B cell (primary cell): Measurements from ENCODE around the gene PLEKHN1. TPM values are rescaled to one million over a fixed set of nuclear protein-coding genes. Genes with fewer than 3 reads are reported as not detected.

Experiments used
- ATAC-seq: fragments of 200-7000 bp; cut with Tn5 transposase; one replicate; pipeline ENCODE4 v1.10.0; 2021; ENCODE audit warnings: low read depth, mild to moderate bottlenecking, moderate number of reproducible peaks, moderate library complexity
- CTCF ChIA-PET: fragments of 350-600 bp; sonication (Branson Sonifier 250); formaldehyde crosslinking; loops from one replicate; lab custom pipeline; 2021; ENCODE audit warnings: antibody characterized with exemption, inconsistent platforms; lab: Charles Lee
- POLR2A ChIA-PET: fragments of 350-600 bp; sonication (Branson Sonifier 250); formaldehyde crosslinking; loops from one replicate; lab custom pipeline; 2021; ENCODE audit warnings: antibody characterized with exemption; lab: Charles Lee
- DNase-seq: peaks from one replicate; pipeline ENCODE4 v3.0.0; 2013
- H2AFZ ChIP-seq: 2 replicates; pipeline ENCODE4 v1.6.1; 2012; ENCODE audit warnings: mild to moderate bottlenecking, low read depth, low read length; ENCODE audit not compliant: insufficient read depth, poor library complexity, severe bottlenecking
- H3K27ac ChIP-seq, 2 donors: 1 replicate in 1 of 2; 2 replicates in 1 of 2; pipeline ENCODE4 v1.5.1; 2012 to 2013; ENCODE audit warnings: low read length in 2 of 2, mild to moderate bottlenecking in 2 of 2, moderate library complexity in 1 of 2
- H3K27me3 ChIP-seq, 4 experiments: fragments of 200-600 bp in 1 of 4; sonication (generic) in 1 of 4; replicated peaks in 1 of 4; 1 replicate in 2 of 4; 2 replicates in 2 of 4; pipeline versions ENCODE4 v1.6.1 to v1.7.0; 2013 to 2016; ENCODE audit warnings: low read length in 3 of 4, mild to moderate bottlenecking in 2 of 4, mixed read lengths in 1 of 4, moderate library complexity in 1 of 4; ENCODE audit not compliant: insufficient read depth in 4 of 4, control insufficient read depth in 3 of 4; ENCODE audit errors: control extremely low read depth in 1 of 4
- H3K36me3 ChIP-seq, 2 experiments: replicated peaks in 1 of 2; 1 replicate in 1 of 2; 2 replicates in 1 of 2; pipeline versions ENCODE4 v1.6.1 to v1.7.1; 2013; ENCODE audit warnings: low read length in 1 of 2; ENCODE audit not compliant: insufficient read depth in 2 of 2, control insufficient read depth in 1 of 2; ENCODE audit errors: control extremely low read depth in 1 of 2, extremely low read depth in 1 of 2
- H3K4me1 ChIP-seq, 2 donors: fragments of 200-600 bp in 1 of 2; sonication (generic) in 1 of 2; 1 replicate in 1 of 2; 2 replicates in 1 of 2; pipeline versions ENCODE4 v1.5.1 to v1.6.1; 2013 to 2017; ENCODE audit warnings: low read length in 2 of 2; ENCODE audit not compliant: control insufficient read depth in 2 of 2, insufficient read depth in 2 of 2
- H3K4me2 ChIP-seq: replicated peaks from 2 replicates; pipeline ENCODE3; 2012; ENCODE audit warnings: mild to moderate bottlenecking, low read depth, low read length; ENCODE audit not compliant: poor library complexity, severe bottlenecking
- H3K4me3 ChIP-seq, 5 experiments: fragments of 200-600 bp in 1 of 5; sonication (generic) in 1 of 5; 1 replicate in 3 of 5; 2 replicates in 2 of 5; pipeline versions ENCODE4 v1.5.1 to v1.7.0; 2011 to 2016; ENCODE audit warnings: low read length in 4 of 5, mild to moderate bottlenecking in 4 of 5, low read depth in 2 of 5, control low read depth in 1 of 5, moderate library complexity in 1 of 5; ENCODE audit not compliant: insufficient read depth in 1 of 5; ENCODE audit errors: control extremely low read depth in 1 of 5, extremely low read depth in 1 of 5
- H3K79me2 ChIP-seq: fragments of 200-600 bp; sonication (generic); one replicate; pipeline ENCODE4 v1.6.0; 2016; ENCODE audit warnings: low read length; ENCODE audit not compliant: control insufficient read depth, insufficient read depth
- H3K9ac ChIP-seq: fragments of 200-600 bp; sonication (generic); 2 replicates; pipeline ENCODE4 v1.6.1; 2017; ENCODE audit warnings: mild to moderate bottlenecking, low read length, moderate library complexity
- H3K9me3 ChIP-seq, 3 donors: one replicate each; pipeline versions ENCODE4 v1.6.1 to v1.7.1; 2013; ENCODE audit warnings: low read length in 2 of 3; ENCODE audit not compliant: control insufficient read depth in 2 of 3, insufficient read depth in 1 of 3; ENCODE audit errors: control extremely low read depth in 1 of 3
- H4K20me1 ChIP-seq: 2 replicates; pipeline ENCODE4 v1.6.0; 2012; ENCODE audit warnings: mild to moderate bottlenecking, low read length; ENCODE audit not compliant: insufficient read depth, control insufficient read depth, poor library complexity, severe bottlenecking
- H3K27ac Mint-ChIP-seq: one replicate; pipeline ENCODE4 v1.8.0; 2021; ENCODE audit warnings: mixed read lengths
- H3K27me3 Mint-ChIP-seq: one replicate; pipeline ENCODE4 v1.8.0; 2021; ENCODE audit warnings: mixed read lengths
- H3K4me1 Mint-ChIP-seq: one replicate; pipeline ENCODE4 v1.8.0; 2021; ENCODE audit warnings: mixed read lengths
- H3K4me3 Mint-ChIP-seq: one replicate; pipeline ENCODE4 v1.8.0; 2021; ENCODE audit warnings: mixed read lengths
- H3K9me3 Mint-ChIP-seq: one replicate; pipeline ENCODE4 v1.8.0; 2022; ENCODE audit warnings: mixed read lengths; ENCODE audit not compliant: insufficient read depth
- EZH2 ChIP-seq: IDR thresholded peaks from 2 replicates; pipeline ENCODE4 v1.6.1; 2012; ENCODE audit warnings: borderline replicate concordance, low read depth, mild to moderate bottlenecking, moderate library complexity, low read length; ENCODE audit not compliant: insufficient read depth, poor library complexity, severe bottlenecking
- WGBS: methylation state at CpG from one replicate; pipeline ENCODE4 v1.1.5; 2013; ENCODE audit warnings: missing lambda C conversion rate; ENCODE audit not compliant: insufficient coverage; 5-methylcytosine and 5-hydroxymethylcytosine counted together
- intact Hi-C: fragments of 100-400 bp; cut with micrococcal nuclease; formaldehyde crosslinking; loops from one replicate; pipeline ENCODE4 v1.10.0; 2022
- polyA plus RNA-seq: library from polyadenylated mRNA; depleted of rRNA; stranded (reverse); fragments of >200 nt; gene quantifications from 2 replicates; pipeline ENCODE4 v1.2.3, GENCODE V29; 2012
- total RNA-seq, 2 donors: library from RNA; stranded (reverse); fragments of 120-200 nt in 1 of 2; gene quantifications; 1 replicate in 1 of 2; 2 replicates in 1 of 2; pipeline versions ENCODE4 v1.2.3 to v1.2.4, GENCODE V29; 2013 to 2022
- TF ChIP-seq, protein P1 (sequence below): fragments of 200-600 bp; IDR thresholded peaks from one replicate; pipeline ENCODE4 v1.8.0; 2022; ENCODE audit warnings: antibody characterized with exemption, mild to moderate bottlenecking

The PLEKHN1 gene
- total and polyA plus RNA-seq, 2 donors (not counting 1 experiment from before 2014, with no cell fraction given) = 0.36 to 1.1 TPM

- H3K9me3 Mint-ChIP-seq = no peaks in the 10 kb centered on the region
- ChIA-PET CTCF (interaction anchor here (0.6 to 3.8 kb wide), 23 partner anchors 10 to 457 kb away, joined by 3 to 32 read pairs (median 5); partner anchors contain the start of genes AGRN, CCNL2, ISG15 and PLEKHN1), POLR2A (interaction anchor here (0.8 kb wide), 1 partner anchor 80 kb away, joined by 3 read pairs; no protein-coding TSS in a partner anchor)
- DNase-seq (peak; percentile 73), ATAC-seq (peak; percentile 95)
- Histone ChIP-seq H3K27ac (no peak overlapping the region), H4K20me1 (no peaks in the 10 kb centered on the region), H3K79me2 (no peaks in the 10 kb centered on the region), H3K4me2 (peak overlapping the region; percentile 33), H3K4me1 (peaks cover 0 to 3% of the 10 kb centered on the region in 2 donors), H3K9ac (no peak overlapping the region), H3K9me3 (no peaks in the 10 kb centered on the region), H2AFZ (no peak overlapping the region), H3K27me3 (peaks cover 0 to 22% (median 0%) of the 10 kb centered on the region in 4 experiments), H3K4me3 (no peak overlapping the region), H3K36me3 (no peaks in the 10 kb centered on the region)
- WGBS = 21% methylated on average over 23 of the region's 29 CpGs
- H3K27ac Mint-ChIP-seq = no peak overlapping the region
- H3K4me3 Mint-ChIP-seq = no peak overlapping the region
- peaks cover 38% of the 10 kb centered on the region for H3K27me3 Mint-ChIP-seq
- intact Hi-C loops = loop anchor here (2.0 kb wide), 1 partner anchor 307 kb away; no protein-coding TSS in a partner anchor
- TF ChIP-seq, protein P1, sequence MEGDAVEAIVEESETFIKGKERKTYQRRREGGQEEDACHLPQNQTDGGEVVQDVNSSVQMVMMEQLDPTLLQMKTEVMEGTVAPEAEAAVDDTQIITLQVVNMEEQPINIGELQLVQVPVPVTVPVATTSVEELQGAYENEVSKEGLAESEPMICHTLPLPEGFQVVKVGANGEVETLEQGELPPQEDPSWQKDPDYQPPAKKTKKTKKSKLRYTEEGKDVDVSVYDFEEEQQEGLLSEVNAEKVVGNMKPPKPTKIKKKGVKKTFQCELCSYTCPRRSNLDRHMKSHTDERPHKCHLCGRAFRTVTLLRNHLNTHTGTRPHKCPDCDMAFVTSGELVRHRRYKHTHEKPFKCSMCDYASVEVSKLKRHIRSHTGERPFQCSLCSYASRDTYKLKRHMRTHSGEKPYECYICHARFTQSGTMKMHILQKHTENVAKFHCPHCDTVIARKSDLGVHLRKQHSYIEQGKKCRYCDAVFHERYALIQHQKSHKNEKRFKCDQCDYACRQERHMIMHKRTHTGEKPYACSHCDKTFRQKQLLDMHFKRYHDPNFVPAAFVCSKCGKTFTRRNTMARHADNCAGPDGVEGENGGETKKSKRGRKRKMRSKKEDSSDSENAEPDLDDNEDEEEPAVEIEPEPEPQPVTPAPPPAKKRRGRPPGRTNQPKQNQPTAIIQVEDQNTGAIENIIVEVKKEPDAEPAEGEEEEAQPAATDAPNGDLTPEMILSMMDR = peak; percentile 90
- no peak for TF ChIP-seq EZH2
- no peaks in the 10 kb centered on the region for H3K4me1 Mint-ChIP-seq
These were observed 17.7 kb downstream of the PLEKHN1 start for GRCh38 chr1:983798-984475.

- 17% methylated on average over 2 of the region's 12 CpGs for WGBS
- no peak overlapping the region for H3K27ac ChIP-seq
- DNase-seq (no peak), ATAC-seq (no peak)
- Mint-ChIP-seq H3K27ac (no peak overlapping the region), H3K27me3 (peaks cover 38% of the 10 kb centered on the region), H3K4me3 (no peak overlapping the region), H3K4me1 (no peaks in the 10 kb centered on the region), H3K9me3 (no peaks in the 10 kb centered on the region)
- no peaks in the 10 kb centered on the region for H3K79me2 ChIP-seq
- H4K20me1 ChIP-seq = no peaks in the 10 kb centered on the region
- no peak overlapping the region for H3K4me3 ChIP-seq
- peaks cover 0 to 3% of the 10 kb centered on the region in 2 donors for H3K4me1 ChIP-seq
- H2AFZ ChIP-seq = no peak overlapping the region
- no peaks in the 10 kb centered on the region for H3K9me3 ChIP-seq
- peak overlapping the region; percentile 33 for H3K4me2 ChIP-seq
- CTCF ChIA-PET = interaction anchor here (0.7 to 3.8 kb wide), 22 partner anchors 9 to 456 kb away, joined by 3 to 32 read pairs (median 6); partner anchors contain the start of genes CCNL2, HES4, ISG15 and PLEKHN1
- H3K36me3 ChIP-seq = no peaks in the 10 kb centered on the region
- no peak overlapping the region for H3K9ac ChIP-seq
- intact Hi-C loops = loop anchor here (2.0 kb wide), 1 partner anchor 306 kb away; no protein-coding TSS in a partner anchor
- POLR2A ChIA-PET = no interaction called here
- peaks cover 0 to 22% (median 0%) of the 10 kb centered on the region in 4 experiments for H3K27me3 ChIP-seq
- TF ChIP-seq, protein P1 = peak; percentile 68
- TF ChIP-seq EZH2 = no peak
These were observed 18.2 kb downstream of the PLEKHN1 start for GRCh38 chr1:984476-984814.
